Fibroblast of skin of right biceps (primary cell): ENCODE results near the gene PMAIP1.
"Not testable (repeated sequence)": the region's sequence is repeated elsewhere in the genome, so short reads cannot be mapped to it uniquely, and the experiment has no call there.

Experiments
- DNase-seq: peaks from one replicate; pipeline ENCODE4 v3.0.0-alpha.2; 2013

PMAIP1 gene

GRCh38 chr18:59899298-59900221, at the start of gene PMAIP1:
PMAIP1 (plus strand) TSS chr18:59899996; CDS start chr18:59900178, 182 bp downstream.
- DNase-seq, result peak; percentile 93

GRCh38 chr18:59851784-59852399, 47.9 kb upstream of the PMAIP1 start:
- no peak for DNase-seq

GRCh38 chr18:59852548-59852947, 47.2 kb upstream of the PMAIP1 start:
- no peak for DNase-seq

DNA sequence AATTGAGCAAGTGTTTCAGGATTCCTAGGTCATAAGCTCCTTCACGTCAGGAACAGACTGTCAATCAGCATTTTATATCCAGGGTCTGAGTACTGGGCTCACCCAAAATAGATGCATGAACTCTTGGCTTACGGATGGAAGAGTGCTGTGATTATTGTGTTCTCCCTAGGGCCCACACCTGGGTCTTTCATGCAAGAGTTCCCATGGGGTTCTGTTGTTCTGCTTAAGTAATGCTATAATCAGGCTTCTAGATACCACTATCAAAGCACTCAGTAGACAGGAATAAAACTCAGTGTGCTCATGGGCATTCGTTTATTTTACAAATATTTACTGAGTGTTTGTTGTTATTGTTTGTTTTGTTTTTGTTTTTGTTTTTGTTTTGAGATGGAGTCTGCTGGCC, 46.4 kb upstream of the PMAIP1 start:
- DNase-seq, result no peak

DNA sequence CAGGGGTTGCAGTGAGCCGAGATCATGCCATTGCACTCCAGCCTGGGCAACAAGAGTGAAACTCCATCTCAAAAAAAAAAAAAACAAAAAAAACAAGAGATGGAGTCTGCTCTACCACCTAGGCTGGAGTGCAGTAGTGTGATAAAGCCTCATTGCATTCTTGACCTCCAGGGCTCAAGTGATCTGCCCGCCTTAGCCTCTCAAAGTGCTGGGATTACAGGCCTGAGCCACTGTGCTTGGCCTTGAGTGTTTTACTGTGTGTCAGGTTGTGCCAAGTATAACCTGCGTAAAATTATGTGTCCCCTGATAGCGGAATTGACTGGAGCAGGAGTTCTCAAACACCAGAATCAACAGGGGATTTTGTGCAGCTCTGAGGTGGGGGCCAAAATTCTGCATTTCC, 45.8 kb upstream of the PMAIP1 start:
- DNase-seq, result not testable (repeated sequence)

- DNase-seq, result peak; percentile 58
Observed at GRCh38 chr18:59861009-59861408, 38.8 kb upstream of the PMAIP1 start.

GRCh38 chr18:59861963-59862819, 37.6 kb upstream of the PMAIP1 start:
- DNase-seq, result no peak

- DNase-seq, result no peak
Observed at GRCh38 chr18:59865241-59865986, 34.4 kb upstream of the PMAIP1 start.

GRCh38 chr18:59866551-59867269, 33.1 kb upstream of the PMAIP1 start:
- DNase-seq, result no peak

- DNase-seq, result no peak
Observed at GRCh38 chr18:59867337-59868104, 32.3 kb upstream of the PMAIP1 start.

DNA sequence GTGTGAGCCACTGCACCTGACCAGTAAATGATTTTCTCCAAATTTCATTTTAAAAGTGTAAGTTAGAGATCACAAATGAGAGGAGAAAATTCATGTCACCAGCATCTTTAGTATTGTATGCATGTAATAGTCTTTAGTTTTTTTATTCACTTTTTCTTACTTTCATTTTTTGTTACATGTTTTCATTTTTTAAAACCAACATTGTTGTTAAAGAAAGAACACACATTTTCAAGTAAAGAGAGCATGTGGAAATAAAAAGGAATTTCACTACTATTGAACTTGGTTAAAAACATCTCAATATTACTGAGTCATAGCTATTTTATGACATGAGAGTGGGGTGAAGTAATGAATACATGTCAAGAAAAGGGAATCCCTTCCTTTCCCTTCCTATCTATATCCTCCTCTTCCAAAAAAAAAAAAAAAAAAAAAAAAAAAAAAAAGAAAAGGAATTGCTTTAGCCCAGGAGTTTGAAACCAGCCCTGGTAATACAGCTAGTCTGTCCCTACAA, 29.1 kb upstream of the PMAIP1 start:
- DNase-seq, result peak; percentile 50

DNA sequence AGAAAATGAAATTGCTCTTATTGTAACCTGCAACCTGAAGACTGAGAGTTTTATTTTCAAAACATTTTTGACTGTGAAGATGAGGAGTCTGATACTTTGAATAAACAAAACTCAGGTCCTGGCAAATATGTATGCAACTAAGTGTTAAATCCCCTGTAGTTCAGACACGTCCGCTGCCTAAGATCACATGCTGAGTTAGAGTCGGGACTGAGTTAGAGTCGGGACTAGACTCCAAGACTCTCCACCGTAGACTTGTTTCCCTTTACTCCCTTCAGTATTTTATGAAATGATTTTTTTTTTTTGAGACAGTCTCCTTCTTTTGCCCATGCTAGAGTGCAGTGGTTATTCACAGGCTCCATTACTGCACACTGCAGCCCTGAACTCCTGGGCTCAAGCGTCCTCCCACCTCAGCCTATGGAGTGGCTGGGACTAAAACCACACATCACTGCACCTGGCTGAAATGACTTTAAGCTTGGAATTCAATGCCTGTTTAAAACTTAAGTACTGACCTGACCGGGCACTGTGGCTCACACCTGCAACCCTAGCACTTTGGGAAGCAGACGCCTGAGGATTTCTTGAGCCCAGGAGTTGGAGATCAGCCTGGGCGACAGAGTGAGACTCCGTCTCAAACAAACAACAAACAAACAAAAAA, 28.0 kb upstream of the PMAIP1 start:
- DNase-seq, result no peak

DNA sequence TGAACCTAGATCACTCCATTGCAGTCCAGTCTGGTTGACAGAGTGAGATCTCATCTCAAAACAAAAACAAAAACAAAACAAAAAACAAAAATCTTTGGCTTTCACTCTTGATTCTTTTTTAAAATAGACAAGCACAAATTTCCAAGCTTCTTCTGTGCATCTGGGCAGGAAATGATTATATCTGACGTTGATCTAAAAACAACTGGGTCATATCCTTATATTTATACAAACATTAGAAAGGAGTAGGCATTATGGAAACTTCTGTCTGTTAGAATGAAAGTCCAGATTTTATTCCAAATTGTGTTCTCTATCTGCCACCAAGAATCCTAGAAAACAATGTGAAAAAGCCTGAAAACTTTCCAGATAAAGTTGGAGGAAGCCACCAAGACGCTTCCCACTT, 26.2 kb upstream of the PMAIP1 start:
- DNase-seq, result no peak

- DNase-seq, result peak; percentile 91
Observed at GRCh38 chr18:59874166-59874565, 25.6 kb upstream of the PMAIP1 start.

- no peak for DNase-seq
Observed at GRCh38 chr18:59876310-59876626, 23.5 kb upstream of the PMAIP1 start.

- DNase-seq, result no peak
Observed at GRCh38 chr18:59877361-59877760, 22.4 kb upstream of the PMAIP1 start.

GRCh38 chr18:59878644-59879043, 21.2 kb upstream of the PMAIP1 start:
- DNase-seq, result peak; percentile 24

GRCh38 chr18:59881728-59882656, 17.8 kb upstream of the PMAIP1 start:
- DNase-seq, result peak; percentile 78

DNA sequence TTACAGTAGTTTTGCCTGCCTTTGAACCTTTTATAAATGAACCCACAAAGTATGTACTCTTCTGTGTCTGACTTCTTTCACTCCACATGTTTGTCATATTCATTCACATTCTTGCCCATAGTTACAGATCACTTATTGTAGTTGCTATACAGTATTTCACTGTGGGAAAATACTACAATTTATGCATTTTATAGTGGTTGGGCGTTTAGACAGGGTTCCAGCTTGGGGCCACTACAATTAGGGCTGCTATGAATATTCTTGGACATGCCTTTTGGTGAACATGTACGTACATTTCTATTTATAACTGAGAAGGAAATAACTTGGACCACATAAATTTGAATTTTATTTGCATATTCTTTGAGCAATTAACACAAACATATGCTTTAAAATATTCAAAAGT, 15.4 kb upstream of the PMAIP1 start:
- peak; percentile 67 for DNase-seq
